NCI-H526 treated with DMSO at 0.1 percent for 48 hours (cell line): ENCODE data around the gene SCML1.

ENCODE experiments used
- DNase-seq: peaks from one replicate; lab custom pipeline; 2025; lab: John Stamatoyannopoulos, UW

The SCML1 gene, protein sequence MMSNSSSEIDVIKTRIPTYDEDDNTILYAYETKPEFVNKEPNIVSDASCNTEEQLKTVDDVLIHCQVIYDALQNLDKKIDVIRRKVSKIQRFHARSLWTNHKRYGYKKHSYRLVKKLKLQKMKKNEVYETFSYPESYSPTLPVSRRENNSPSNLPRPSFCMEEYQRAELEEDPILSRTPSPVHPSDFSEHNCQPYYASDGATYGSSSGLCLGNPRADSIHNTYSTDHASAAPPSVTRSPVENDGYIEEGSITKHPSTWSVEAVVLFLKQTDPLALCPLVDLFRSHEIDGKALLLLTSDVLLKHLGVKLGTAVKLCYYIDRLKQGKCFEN

DNA sequence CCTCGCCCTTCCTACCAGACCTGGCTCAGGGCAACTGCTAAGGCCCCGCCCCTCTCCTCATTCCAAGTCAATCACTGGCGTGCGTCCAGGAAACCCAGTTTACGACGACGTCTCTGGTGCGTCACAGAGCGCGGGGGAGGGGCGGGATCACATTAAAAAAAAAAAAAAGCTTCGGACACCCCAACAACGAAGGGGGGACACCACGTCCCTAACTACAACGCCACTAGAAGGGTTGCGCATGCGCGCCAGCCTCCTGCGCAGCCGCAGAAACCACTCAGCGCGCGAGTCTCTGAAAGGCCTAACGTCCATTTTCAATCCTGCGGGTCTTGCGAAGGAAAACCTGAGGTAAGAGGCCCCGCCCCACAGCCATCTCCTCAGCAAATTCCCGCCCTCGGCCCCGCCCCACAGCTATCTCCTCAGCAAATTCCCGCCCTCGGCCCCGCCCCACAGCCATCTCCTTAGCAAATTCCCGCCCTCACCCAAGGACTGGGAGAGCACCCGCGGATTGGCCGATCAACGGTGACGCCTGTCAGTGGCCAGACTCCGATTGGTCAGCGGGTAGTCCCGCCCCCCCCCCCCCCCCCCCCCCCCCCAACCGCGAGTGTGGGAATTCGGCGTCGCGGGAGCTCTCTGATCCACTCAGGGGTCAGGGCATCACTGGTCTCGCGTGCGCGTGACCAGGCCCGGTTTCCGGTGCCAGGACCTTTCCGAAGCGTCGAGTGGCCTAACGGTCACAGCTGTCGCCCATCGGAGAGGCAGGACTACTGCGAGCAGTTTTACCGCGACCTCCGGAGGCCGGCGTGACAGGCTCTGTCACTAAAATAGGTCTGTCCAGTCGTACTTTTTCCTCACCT lies at the start of gene SCML1:
TSS of gene SCML1 (plus strand) at position 638 of the 854 bp plus-strand sequence. CDS start 6,694 bp downstream, outside the sequence.
- DNase-seq, result peak; percentile 97

DNA sequence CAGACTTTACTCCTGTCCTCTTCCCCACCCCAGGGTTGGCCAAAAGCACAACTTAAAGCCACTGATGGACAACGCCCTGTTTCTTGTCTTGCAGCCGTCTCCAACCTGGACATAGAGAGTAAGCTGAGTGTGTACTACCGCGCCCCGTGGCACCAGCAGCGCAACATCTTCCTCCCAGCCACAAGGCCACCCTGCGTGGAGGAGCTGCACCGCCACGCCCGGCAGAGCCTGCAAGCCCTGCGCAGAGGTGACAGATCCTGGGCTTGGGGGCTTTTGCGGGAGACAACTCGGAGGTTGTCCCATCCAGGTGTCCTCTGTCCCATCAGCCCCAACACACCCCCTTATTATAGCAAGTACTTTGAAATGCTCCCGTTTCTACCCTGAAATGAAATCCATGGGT lies 49.6 kb upstream of the SCML1 start:
- no peak for DNase-seq

DNA sequence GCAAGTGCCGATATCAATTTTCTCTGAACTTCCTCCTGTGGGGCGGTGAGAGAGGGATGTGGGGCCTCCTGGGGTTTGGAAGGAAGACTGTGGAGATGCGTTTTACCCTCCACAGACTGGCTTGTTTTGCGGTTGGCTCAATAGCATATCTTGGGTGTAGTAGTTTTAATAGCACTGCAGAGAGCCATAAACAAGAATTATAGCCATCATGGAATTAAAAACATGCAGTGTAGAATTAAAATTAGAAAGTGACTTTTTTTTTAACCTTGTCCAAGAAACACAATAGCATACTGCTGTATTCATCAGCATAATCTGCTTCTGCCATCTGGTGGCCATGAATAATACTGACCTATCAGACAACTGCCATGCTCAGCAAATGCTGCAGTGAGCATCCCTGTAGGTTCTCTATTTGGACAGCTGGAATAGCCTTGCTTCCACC lies 47.3 kb upstream of the SCML1 start:
- peak; percentile 50 for DNase-seq

DNA sequence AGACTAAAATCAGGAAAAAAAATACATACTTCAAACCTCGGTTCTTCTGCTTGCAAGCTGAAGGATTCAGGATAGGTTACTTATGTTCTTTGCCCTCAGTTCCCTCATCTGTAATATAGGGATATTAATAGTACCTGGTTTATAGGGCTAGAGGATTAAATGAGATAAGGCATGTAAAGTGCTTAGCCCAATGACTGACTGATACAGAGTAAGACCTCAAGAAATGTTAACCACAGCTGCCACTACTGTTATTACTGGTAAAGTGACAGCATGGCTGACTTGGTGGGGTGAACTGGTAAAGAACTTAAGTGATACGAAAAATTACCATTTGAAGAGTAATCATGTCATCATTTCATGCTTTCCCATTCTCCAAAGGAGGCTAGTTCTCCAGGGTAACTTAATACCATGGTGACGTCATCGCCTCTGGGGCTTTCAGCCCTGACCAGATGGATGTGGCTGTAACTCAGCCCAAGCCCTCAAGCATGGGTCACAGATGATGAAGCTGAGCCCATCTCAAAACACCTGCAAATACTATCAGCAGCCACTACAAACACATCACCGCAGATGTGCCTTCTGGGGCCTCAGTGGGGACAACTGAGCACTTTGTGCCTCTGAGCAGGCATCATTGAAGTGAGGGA lies 44.5 kb upstream of the SCML1 start:
- DNase-seq, result no peak

DNA sequence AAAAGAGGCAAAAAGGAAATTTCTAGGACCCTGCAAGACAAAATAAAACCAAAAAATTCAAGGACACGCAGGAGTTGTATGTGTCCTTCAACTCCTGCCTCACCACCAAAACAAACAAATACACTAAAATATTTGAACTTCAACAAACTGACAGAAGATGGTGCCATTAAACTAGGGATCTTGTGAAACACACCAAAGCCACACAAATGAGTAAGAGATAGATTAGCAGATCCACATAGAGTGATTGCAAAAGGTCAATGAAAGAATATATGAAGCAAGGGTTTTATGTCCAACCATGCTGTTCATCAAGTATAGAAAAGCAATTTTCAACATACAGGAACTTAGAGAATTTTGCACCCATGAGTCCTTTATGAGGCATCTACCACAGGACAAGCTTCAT lies 40.1 kb upstream of the SCML1 start:
- DNase-seq, result no peak

DNA sequence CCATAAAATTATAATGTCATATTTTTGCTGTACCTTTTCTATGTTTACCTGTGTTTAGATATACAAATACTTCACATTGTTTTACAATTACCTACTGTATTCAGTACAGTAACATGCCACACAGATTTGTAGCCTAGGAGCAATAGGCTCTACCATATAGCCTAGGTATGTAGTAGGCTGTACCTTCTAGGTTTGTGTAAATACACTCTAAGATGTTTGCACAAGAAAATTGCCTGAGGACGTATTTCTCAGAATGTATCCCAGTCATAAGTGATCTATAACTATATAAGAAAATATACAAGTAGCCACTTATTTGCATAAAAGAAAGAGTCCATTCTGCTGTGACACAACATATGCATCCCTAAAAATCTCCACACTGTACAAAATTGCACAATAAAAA lies 36.3 kb upstream of the SCML1 start:
- DNase-seq, result no peak

DNA sequence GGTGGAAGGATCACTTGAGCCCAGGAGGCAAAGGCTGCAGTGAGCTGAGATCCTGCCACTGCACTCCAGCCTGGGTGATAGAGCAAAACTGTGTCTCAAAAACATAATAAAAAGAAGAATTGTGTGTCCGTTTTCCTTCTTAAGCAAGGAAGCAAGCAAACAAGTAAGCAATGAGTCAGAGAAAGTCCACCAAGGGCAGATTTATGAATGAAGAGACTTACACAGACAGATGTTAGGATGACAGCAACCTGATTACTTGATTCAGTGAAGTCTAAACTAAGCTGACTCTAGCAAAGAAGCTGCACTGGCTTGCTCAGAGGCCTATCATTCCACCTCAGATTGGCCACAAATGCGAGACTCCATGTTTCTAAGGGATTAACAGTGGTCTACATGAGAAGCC lies 34.1 kb upstream of the SCML1 start:
- DNase-seq, result no peak

DNA sequence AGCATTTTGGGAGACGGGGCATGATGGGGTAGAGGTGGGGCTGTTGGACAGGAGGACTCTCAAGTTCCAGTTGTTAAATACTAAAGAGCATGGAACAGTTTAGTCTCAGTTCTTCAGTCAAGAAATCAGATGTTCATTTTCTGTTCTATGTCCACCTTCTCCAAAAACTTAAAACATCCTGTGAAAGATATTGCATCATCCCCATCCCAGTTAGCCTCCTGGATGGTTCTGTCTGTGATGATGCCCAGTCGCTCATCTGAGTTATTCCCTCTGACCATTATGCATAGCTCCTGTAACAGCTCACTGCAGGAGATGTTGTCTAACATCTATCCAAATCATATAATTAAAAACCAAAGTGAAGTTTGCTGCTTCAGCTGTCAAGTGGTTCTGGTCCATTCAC lies 32.1 kb upstream of the SCML1 start:
- no peak for DNase-seq

DNA sequence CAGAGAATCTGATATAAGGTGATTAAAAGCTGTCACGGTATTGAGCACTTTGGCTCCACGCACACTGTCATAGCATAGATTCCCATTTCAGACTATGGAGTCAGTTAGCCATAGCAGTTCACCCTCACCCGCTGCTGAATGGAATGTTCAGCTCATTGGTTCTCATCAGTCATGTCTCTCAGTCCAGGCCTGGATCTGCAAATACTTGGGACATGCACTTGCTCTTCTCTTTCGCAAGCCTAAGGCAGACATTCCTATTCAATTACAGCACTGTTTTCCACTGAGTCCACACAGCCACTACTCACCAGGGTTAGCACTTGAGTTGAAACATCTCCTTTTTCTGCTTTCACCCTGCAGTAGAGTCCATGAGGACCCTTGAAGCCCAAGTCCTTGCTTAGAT lies 30.6 kb upstream of the SCML1 start:
- DNase-seq, result no peak

DNA sequence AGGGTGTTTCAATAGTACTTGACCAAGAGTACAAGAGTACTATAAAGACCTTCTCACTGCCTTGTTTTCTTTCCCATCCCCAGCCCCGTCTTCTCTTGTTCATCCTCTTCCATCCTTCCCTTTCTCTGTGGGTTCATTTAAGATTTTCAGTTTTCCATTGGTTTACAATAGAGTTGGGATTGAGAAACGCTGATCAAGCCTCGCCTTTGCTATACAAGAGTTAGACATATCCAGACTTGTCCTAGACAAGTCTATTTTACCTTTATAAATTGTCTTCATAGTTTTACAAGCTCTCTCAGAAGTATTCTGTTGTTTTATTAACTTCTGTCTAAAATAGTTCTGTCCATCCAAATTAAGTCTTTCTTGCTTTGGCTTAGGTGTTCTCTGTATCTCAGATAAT lies 29.6 kb upstream of the SCML1 start:
- no peak for DNase-seq

DNA sequence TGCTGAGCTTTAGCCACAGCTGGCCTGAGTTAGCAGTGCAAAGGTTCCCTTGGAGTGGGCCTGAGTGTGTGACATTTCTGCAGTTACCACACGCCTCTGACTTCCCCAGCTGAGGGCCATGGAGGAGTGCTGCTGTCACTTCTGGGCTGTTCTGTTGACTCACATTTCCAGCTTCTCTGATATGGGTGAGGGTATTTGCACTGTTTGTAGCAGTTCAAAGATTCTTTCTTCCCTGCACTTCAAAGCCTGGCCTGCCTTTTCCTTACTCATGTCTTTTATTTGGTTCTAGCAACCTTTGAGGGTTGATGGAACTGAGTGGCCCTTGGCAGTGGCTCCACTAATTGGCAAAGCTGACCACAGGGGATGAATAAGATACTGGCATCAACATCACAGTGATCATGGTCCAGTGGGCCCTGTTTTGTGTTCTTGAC lies 26.4 kb upstream of the SCML1 start:
- DNase-seq, result no peak

DNA sequence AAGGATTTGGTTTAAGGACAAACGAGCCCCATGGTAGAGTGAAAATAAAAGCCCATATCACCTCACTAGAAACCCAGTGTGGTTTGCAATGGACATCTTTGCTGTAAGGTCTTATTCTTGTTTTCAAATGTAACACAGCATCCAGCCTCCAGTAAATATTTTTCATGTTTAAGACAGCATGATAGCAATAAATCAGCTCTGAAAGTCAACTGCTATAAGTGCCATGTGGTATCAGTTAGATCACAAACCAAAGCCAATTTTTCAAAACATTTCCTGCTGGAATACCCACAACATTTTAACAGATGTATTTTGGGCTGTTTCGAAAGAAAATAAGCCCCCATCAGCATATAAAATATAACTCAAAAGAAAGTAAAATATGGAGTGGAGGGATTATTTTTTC lies 24.0 kb upstream of the SCML1 start:
- DNase-seq, result no peak

DNA sequence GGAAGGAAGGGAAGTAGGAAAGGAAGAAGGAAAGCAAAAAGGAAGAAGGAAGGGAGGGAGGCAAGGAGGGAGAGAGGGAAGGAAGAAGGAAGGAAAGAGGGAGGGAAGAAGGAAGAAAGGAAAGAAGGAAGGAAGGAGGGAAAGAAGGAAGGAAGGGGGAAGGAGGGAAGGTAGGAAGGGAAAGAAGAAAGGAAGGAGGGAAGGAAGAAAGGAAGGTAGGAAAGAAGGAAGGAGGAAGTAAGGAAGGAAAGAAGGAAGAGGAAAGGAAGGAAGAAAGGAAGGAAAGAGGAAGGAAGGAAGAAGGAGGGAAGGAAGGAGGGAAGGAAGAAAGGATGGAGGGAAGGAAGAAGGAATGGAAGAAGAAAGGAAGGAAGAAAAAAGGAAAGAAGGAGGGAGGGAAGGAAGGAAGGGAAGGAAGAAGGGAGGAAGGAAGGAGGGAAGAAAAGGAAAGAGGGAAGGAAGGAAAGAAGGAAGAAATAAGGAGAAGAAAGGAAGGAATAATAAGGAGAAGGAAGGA lies 18.6 kb upstream of the SCML1 start:
- no peak for DNase-seq

DNA sequence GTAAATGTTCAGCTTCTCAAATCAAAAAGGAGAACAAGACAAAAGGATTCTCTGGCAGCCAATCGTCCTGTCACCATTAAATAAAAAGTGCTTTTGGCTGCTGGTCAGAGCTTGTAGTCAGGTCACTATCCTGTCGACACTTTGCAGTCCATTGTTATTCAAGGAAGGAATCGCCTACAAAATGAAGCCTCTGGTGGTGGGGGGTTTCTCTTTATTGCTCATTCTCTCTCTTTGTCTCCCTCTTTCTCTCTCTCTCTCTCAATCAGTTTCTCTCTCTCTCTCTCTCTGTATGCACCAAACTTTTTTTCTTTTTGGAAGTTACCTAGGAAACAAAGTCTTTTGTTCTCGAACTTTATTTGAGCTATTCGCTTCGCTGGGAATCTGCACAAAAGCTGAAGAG lies 17.6 kb upstream of the SCML1 start:
- DNase-seq, result no peak

DNA sequence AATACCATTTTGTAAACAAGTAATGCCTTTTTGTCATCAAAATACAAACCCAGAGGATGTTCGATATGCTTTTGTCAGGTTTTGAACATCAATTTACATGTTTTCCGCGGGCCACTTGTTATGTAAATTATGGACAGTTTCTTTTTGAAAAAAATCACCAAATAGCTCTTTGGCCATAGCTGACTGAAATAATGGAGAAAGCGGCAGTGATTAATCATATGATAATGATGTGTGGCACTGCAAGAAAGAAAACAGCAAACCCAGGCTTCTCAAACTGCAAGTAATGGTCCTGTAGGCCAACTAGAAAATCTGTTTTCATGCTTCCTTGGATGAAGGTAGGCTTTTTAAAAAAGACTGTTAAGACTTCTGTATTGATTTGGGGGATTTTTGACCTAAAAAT lies 15.6 kb upstream of the SCML1 start:
- DNase-seq, result no peak

DNA sequence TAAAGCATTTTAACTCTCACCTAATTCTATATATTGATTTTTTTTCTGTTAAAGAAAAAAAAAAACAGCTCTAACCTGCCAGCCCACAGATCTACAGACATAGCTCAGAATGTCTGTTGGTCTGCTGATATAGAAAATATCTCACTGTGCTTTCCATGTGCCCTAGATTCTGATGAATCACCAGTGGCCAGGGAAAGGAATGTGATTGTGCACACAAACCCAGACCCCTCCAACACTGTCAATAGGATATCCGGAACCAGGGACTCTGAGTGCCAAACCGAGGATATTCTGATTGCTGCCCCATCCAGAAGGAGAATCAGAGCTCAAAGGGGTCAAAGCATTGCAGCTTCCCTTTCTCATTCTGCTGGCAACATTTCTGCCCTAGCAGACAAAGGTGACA lies 12.1 kb upstream of the SCML1 start:
- DNase-seq, result no peak

DNA sequence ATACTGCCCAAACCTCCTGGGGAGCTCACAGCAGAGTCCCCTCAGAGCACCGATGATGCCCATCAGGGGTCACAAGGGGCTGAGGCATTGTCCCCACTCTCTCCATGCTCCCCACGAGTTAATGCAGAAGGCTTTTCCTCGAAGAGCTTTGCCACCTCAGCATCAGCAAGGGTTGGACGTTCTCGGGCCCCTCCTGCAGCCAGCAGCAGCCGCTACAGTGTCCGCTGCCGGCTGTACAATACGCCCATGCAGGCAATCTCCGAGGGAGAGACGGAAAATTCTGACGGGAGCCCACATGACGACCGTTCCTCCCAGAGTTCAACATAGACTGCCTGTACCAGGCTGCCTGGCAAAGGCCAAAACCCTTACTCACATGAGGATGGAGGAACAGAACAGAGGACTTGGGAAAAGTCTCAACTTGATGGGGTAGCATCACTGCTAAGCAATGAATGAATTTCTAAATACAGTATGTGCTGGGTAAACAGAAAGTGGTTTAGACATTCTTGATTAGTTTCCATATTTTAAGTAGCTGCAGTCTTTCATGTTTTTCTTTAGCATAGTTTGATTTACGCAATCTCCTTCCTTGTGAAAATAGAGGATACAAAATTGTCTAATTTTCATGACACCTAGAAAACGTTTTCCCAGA lies 5.0 kb upstream of the SCML1 start:
- no peak for DNase-seq

DNA sequence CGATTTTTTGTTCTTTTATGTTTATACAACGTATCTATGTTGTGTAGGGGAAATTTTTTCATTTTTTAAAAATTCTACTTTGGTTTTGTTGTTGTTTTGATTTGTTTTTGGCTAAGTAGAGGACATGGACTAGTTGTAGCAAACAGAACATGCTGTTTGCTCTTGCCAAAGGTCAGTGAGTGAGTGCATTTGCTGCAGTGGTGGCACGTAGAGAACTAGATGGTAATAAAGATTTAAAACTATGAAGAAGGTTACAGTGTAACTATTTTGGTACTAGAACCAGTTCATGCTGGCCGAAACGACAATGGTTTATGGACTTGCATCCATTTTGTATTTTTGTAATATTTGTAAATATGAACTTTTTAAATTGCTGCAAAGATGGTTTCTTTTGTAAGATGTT lies 1.9 kb upstream of the SCML1 start:
- no peak for DNase-seq

DNA sequence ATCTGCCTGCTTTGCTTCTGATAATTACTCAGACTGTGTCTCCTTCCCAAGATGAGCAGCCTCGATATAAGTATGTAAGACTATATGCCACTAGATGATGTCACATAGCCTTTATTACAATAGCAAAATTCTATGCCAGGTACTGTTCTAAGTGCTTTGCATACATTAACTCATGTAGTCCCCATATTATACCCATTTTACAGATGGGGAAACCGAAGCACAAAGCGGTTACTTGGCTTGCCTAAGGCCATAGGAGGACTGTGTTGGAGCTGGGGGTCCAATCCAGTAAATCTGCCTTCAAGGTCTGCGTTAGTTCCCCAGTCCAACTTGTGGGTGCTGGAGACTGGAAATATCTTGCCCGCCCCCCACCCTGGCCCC lies 826 bp upstream of the SCML1 start:
- DNase-seq, result no peak

DNA sequence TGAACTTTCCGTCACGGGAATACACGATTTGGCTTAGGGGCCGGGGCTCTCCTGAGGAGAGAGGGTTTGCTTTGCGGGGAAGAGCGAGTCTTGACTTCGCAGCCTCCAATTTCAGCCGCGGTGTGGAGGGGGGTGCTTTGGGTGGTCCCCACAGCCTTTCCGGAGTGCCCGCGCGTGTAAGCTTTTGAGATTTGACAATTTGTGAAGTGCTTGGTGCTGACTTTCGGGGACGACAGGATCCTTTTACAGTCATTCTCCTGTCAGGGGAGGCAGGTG lies 355 bp downstream of the SCML1 start:
- no peak for DNase-seq

DNA sequence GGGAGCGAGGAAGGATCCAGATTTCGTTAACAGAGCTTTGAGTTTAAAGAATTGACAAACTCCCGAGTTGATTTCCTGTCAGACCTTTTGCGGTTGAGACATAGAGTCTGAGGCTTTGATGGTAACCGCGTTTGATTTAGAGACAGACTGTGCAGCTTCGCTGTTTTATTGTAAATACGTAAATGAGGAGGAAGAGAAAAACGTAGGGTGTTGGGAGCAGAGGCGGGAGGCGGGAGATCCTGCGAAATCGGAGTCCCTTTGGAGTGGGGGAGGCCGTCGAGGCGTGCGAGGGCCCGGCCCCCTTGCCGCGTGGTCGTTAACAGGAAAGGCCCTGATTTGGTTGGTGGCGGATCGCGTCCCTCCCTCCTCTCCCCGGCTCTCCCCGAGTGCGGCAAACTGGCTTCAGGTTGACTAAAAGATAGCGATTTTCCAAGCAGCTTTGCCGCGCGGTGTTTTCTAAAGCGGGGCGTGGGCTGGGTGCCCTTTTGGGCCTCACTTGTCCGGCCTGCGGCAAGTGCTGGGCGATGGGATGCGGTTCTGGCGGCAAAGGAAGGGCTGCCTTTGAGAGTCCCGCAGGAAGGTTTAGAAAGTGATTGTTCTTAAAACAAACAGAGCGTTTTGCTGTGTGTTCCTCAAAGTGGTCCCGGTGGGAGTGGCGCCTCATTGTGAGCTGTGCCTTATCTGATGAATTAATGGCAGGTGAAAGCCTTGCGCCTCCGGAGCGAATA lies 857 bp downstream of the SCML1 start:
- peak; percentile 41 for DNase-seq
